Kidney (tissue), 14 donors: Measurements from ENCODE around the gene ABCG2. TPM values are rescaled to one million over a fixed set of nuclear protein-coding genes. Genes with fewer than 3 reads are reported as not detected.

ENCODE experiments used
- DNase-seq, 5 donors: peaks; one replicate each; pipeline ENCODE4 v3.0.0-alpha.2; 2013 to 2020
- FAIRE-seq: peaks from 2 replicates; lab custom pipeline; 2012; peaks lifted over from hg19 to GRCh38; lab: Jason Lieb, UNC
- H3K27ac ChIP-seq, 2 donors: one replicate each; pipeline ENCODE4 v1.7.0; 2013; ENCODE audit warnings: low read depth in 2 of 2, low read length in 2 of 2, inconsistent platforms in 1 of 2
- H3K27me3 ChIP-seq: one replicate; pipeline ENCODE4 v1.7.1; 2013; ENCODE audit warnings: low read length, inconsistent platforms; ENCODE audit not compliant: control insufficient read depth, insufficient read depth
- H3K36me3 ChIP-seq, 3 donors: one replicate each; pipeline versions ENCODE4 v1.7.0 to v1.7.1; 2013; ENCODE audit warnings: low read length in 3 of 3, control low read depth in 1 of 3, inconsistent platforms in 1 of 3; ENCODE audit not compliant: insufficient read depth in 3 of 3, control insufficient read depth in 2 of 3
- H3K4me1 ChIP-seq, 3 donors: one replicate each; pipeline versions ENCODE4 v1.7.0 to v1.7.1; 2013; ENCODE audit warnings: low read length in 3 of 3, inconsistent platforms in 1 of 3, low read depth in 1 of 3; ENCODE audit not compliant: control insufficient read depth in 2 of 3, insufficient read depth in 2 of 3
- H3K4me3 ChIP-seq, 3 donors: one replicate each; pipeline versions ENCODE4 v1.7.0 to v1.8.1; 2013; ENCODE audit warnings: low read length in 3 of 3, control low read depth in 1 of 3, inconsistent platforms in 1 of 3
- H3K9ac ChIP-seq, 3 donors: one replicate each; pipeline versions ENCODE4 v1.7.0 to v1.7.1; 2013; ENCODE audit warnings: low read length in 3 of 3, control low read depth in 1 of 3, inconsistent platforms in 1 of 3
- H3K9me3 ChIP-seq, 3 donors: one replicate each; pipeline versions ENCODE4 v1.7.0 to v1.7.1; 2013; ENCODE audit warnings: low read length in 3 of 3, control low read depth in 1 of 3, inconsistent platforms in 1 of 3; ENCODE audit not compliant: control insufficient read depth in 2 of 3, insufficient read depth in 1 of 3
- intact Hi-C: fragments of 100-400 bp; cut with DNase I; formaldehyde crosslinking; loops from one replicate; pipeline ENCODE4 v1.11.1; 2022
- polyA plus RNA-seq: library from polyadenylated mRNA; stranded (reverse); fragments of 350-450 nt; fragmentation: Illumina TruSeq; extraction: RNeasy Lipid Tissue Mini Kit (QIAGEN cat#74804); gene quantifications from one replicate; pipeline ENCODE4 v1.2.3, GENCODE V29; 2014; ENCODE audit warnings: low read depth, low replicate concordance; ENCODE audit not compliant: insufficient read depth
- total RNA-seq: library from RNA; stranded (reverse); fragmentation: NEBNext Ultra II Directional; extraction: Animal tissue kit (Norgen Biotek cat#: 25700); gene quantifications from one replicate; pipeline ENCODE4 v1.2.1, GENCODE V29; 2021
- TF ChIP-seq, protein P1 (sequence below): IDR thresholded peaks from 3 replicates; pipeline ENCODE4 v1.5.1; 2012; ENCODE audit warnings: mild to moderate bottlenecking, moderate library complexity, borderline replicate concordance; ENCODE audit not compliant: insufficient read depth; ENCODE audit errors: extremely low read depth
- donor health status: control.
- donor health status: control.
- donor health status: control.
- donor health status: control.
- donor health status: control.
- donor health status: DM: yes; HTN: yes; CAD: no.
- donor health status: Normal renal cell carcinoma (clear cell type).

The ABCG2 gene
- total and polyA plus RNA-seq, 2 donors from 2014 or later = 1.5 to 4.7 TPM

DNA sequence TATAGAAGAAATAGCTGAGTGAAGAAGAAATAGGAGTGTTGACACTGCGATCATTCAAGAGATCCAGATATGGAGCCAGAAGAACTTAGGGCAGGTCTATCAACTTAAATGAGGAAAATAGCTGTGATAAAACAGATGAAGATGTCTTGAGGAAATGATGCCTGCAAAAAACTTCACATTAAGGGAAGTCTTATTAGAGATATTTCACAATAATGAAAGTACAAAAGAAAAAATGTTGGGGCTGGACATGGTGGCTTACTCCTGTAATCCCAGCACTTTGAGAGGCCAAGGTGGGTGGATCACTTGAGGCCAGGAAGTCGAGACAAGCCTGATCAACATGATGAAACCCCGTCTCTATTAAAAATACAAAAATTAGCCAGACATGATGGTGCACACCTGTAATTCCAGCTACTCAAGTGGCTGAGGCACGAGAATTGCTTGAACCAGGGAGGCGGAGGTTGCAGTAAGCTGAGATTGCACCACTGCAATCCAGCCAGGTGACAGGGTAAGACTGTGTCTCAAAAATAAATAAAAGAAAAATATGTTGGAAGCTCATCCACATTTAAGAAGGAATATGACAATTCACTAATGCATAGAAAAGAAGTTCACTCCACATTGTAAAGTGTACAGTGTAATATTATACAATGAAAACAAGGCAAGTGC, 94.7 kb downstream of the ABCG2 start:
- FAIRE-seq (no peak), DNase-seq (no peak)
- Histone ChIP-seq H3K27me3 (no peaks in the 10 kb centered on the region), H3K27ac (no peak overlapping the region), H3K36me3 (peaks cover 15 to 32% (median 17%) of the 10 kb centered on the region in 3 donors), H3K4me1 (peaks cover 0 to 11% (median 0%) of the 10 kb centered on the region in 3 donors), H3K9me3 (no peaks in the 10 kb centered on the region), H3K4me3 (no peak overlapping the region), H3K9ac (no peak overlapping the region)
- TF ChIP-seq, protein P1, sequence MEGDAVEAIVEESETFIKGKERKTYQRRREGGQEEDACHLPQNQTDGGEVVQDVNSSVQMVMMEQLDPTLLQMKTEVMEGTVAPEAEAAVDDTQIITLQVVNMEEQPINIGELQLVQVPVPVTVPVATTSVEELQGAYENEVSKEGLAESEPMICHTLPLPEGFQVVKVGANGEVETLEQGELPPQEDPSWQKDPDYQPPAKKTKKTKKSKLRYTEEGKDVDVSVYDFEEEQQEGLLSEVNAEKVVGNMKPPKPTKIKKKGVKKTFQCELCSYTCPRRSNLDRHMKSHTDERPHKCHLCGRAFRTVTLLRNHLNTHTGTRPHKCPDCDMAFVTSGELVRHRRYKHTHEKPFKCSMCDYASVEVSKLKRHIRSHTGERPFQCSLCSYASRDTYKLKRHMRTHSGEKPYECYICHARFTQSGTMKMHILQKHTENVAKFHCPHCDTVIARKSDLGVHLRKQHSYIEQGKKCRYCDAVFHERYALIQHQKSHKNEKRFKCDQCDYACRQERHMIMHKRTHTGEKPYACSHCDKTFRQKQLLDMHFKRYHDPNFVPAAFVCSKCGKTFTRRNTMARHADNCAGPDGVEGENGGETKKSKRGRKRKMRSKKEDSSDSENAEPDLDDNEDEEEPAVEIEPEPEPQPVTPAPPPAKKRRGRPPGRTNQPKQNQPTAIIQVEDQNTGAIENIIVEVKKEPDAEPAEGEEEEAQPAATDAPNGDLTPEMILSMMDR = no peak
- intact Hi-C loops = no loop called here

DNA sequence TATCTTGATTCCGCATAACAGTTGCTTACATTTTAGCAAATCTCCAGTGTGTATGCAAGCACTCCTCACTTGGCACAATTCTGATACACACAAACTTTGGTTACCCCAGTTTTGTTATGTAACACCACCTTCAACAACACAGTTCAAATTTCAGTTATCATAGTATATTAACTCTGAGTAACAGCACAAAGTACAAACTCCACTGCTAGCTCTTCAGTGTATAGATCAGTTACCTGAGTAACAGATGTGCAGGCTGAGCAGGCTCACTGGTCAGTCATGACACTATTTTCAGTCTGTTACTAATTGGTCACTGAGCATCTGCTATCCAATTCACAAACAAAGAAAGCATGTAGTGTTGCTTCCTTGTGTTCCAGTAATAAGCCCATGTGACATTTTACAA, 95.6 kb downstream of the ABCG2 start:
- no peak overlapping the region for H3K9ac ChIP-seq

GRCh38 chr4:88062311-88062710, 96.1 kb downstream of the ABCG2 start:
- Histone ChIP-seq H3K27me3 (no peaks in the 10 kb centered on the region), H3K4me3 (no peak overlapping the region), H3K9ac (no peak overlapping the region), H3K36me3 (peaks cover 11 to 20% (median 12%) of the 10 kb centered on the region in 3 donors), H3K27ac (peak overlapping the region in 1 of 2 donors; percentile 19), H3K4me1 (peaks cover 0 to 11% (median 0%) of the 10 kb centered on the region in 3 donors), H3K9me3 (no peaks in the 10 kb centered on the region)
- DNase-seq = peak in 1 of 5 donors; percentile 5
- intact Hi-C loops = no loop called here
- TF ChIP-seq, protein P1 = no peak
- peak; percentile 13 for FAIRE-seq

More for the DNA sequence above, 95.6 kb downstream of the ABCG2 start:
- Histone ChIP-seq H3K4me3 (no peak overlapping the region), H3K36me3 (peaks cover 14 to 25% (median 15%) of the 10 kb centered on the region in 3 donors), H3K27me3 (no peaks in the 10 kb centered on the region), H3K9me3 (no peaks in the 10 kb centered on the region), H3K27ac (peak overlapping the region in 1 of 2 donors; percentile 19), H3K4me1 (peaks cover 0 to 11% (median 0%) of the 10 kb centered on the region in 3 donors)
- DNase-seq (peak in 2 of 5 donors; percentile 3 to 4), FAIRE-seq (peak; percentile 51)
- intact Hi-C loops = no loop called here
- TF ChIP-seq, protein P1 = no peak
